Measurements from ENCODE around the gene PPP1CC.

- no peak for TF ChIP-seq CTCF (IDR thresholded peaks at IDR 0.05; ENCODE audit: low read depth, low read length)
- TF ChIP-seq EZH2phosphoT487 (IDR thresholded peaks at IDR 0.05; ENCODE audit: low read depth) = no peak
Observed at GRCh38 chr12:110705309-110705708, 37.4 kb downstream of the PPP1CC start.

All from OCI-LY3 (cell line).